Mammary epithelial cell (primary cell): ENCODE data around the gene LCN15.

Experiments used
- EZH2 ChIP-seq: IDR thresholded peaks from 2 replicates; pipeline ENCODE4 v1.6.1; 2012; ENCODE audit warnings: low read length, inconsistent platforms, borderline replicate concordance
- TF ChIP-seq, protein P1 (sequence below), 2 donors: IDR thresholded peaks in 1 of 2; conservative IDR thresholded peaks in 1 of 2; 2 replicates each; pipeline ENCODE4 v1.5.1; 2011 to 2012; ENCODE audit warnings: inconsistent platforms in 2 of 2, low read length in 2 of 2, mild to moderate bottlenecking in 2 of 2, control low read depth in 1 of 2, low read depth in 1 of 2; ENCODE audit not compliant: insufficient read depth in 1 of 2; ENCODE audit errors: extremely low read depth in 1 of 2

DNA sequence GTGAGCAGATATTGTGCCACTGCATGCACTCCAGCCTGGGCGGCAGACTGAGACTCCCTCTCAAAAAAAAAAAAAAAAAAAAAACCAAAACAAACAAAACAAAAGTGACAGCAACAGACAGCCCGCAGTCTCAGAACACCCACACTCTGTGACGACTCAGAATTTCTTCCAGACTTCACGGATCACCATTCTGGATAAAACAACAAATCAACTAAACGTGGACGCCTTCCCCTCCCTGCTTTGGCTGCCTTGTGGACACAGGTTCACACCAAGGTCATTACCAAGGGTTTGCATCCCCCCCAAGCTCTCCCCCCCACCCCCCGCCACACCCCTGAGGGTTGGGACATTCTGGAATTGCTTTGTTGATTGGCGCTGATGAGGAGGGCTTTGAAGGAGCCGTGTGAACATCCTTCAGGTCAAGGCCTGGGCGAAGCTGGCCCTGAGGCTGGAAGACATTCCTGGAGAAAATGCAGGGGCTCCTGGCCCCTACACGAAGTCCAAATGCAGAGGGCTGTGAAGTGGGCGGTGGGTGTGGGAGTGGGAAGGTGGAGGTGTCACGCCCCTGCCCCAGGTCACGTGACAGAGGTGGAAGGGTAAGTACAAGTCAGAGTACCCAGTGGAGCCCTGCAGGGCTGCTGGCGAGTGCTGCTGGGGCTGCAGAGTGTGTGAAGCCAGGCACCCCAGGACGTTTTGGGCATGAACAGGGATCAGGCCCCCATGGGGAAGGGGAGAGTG lies 31.7 kb downstream of the LCN15 start:
- TF ChIP-seq, protein P1, sequence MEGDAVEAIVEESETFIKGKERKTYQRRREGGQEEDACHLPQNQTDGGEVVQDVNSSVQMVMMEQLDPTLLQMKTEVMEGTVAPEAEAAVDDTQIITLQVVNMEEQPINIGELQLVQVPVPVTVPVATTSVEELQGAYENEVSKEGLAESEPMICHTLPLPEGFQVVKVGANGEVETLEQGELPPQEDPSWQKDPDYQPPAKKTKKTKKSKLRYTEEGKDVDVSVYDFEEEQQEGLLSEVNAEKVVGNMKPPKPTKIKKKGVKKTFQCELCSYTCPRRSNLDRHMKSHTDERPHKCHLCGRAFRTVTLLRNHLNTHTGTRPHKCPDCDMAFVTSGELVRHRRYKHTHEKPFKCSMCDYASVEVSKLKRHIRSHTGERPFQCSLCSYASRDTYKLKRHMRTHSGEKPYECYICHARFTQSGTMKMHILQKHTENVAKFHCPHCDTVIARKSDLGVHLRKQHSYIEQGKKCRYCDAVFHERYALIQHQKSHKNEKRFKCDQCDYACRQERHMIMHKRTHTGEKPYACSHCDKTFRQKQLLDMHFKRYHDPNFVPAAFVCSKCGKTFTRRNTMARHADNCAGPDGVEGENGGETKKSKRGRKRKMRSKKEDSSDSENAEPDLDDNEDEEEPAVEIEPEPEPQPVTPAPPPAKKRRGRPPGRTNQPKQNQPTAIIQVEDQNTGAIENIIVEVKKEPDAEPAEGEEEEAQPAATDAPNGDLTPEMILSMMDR (conservative IDR thresholded peaks at IDR 0.05 in 1 of 2, IDR thresholded peaks at IDR 0.05 in 1 of 2; ENCODE audit: extremely low read depth in 1 of 2, insufficient read depth in 1 of 2, low read depth in 1 of 2, low read length in 2 of 2), result no peak
- no peak for TF ChIP-seq EZH2
